SK-N-SH treated with all-trans-retinoic acid at 6 μM for 48 hours (cell line): ENCODE results near the gene ACTN4.

Experiments
- ATAC-seq: fragments of 200-7000 bp; cut with Tn5 transposase; 3 replicates; pipeline ENCODE4 v1.9.1; 2020; ENCODE audit warnings: mild to moderate bottlenecking, moderate library complexity
- BACH2 ChIP-seq: fragments of 250-450 bp; sonication (Bioruptor Pico); IDR thresholded peaks from 2 replicates; pipeline ENCODE4 v1.9.0; 2021; ENCODE audit warnings: mild to moderate bottlenecking, borderline replicate concordance
- CSDC2 ChIP-seq: fragments of 250-450 bp; sonication (Bioruptor Pico); IDR thresholded peaks from 2 replicates; pipeline ENCODE4 v1.5.0; 2020; ENCODE audit warnings: mild to moderate bottlenecking, moderate library complexity
- ESRRG ChIP-seq: fragments of 250-450 bp; sonication (Bioruptor Pico); IDR thresholded peaks from 2 replicates; pipeline ENCODE4 v1.6.1; 2021; ENCODE audit warnings: mild to moderate bottlenecking
- GLIS3 ChIP-seq: fragments of 250-450 bp; sonication (Bioruptor Pico); IDR thresholded peaks from 2 replicates; pipeline ENCODE4 v1.5.0; 2020; ENCODE audit warnings: mild to moderate bottlenecking, moderate library complexity
- ISL1 ChIP-seq: fragments of 250-450 bp; sonication (Bioruptor Pico); IDR thresholded peaks from 2 replicates; pipeline ENCODE4 v2.1.2; 2022; ENCODE audit warnings: mild to moderate bottlenecking, moderate library complexity
- OSR1 ChIP-seq: fragments of 250-450 bp; sonication (Bioruptor Pico); IDR thresholded peaks from 2 replicates; pipeline ENCODE4 v1.8.0; 2022; ENCODE audit warnings: moderate library complexity, mild to moderate bottlenecking, inconsistent platforms
- POU6F1 ChIP-seq: fragments of 250-450 bp; sonication (Bioruptor Pico); IDR thresholded peaks from 2 replicates; pipeline ENCODE4 v1.8.0; 2021; ENCODE audit warnings: low read depth, mild to moderate bottlenecking, moderate library complexity, borderline replicate concordance
- PPARA ChIP-seq: fragments of 250-450 bp; sonication (Bioruptor Pico); IDR thresholded peaks from 2 replicates; pipeline ENCODE4 v1.5.0; 2020; ENCODE audit warnings: mild to moderate bottlenecking, borderline replicate concordance
- RARB ChIP-seq: fragments of 250-450 bp; sonication (Bioruptor Pico); IDR thresholded peaks from 2 replicates; pipeline ENCODE4 v1.8.0; 2021; ENCODE audit warnings: mild to moderate bottlenecking, moderate library complexity
- SNAI2 ChIP-seq: fragments of 250-450 bp; sonication (Bioruptor Pico); IDR thresholded peaks from 2 replicates; pipeline ENCODE4 v1.5.0; 2020; ENCODE audit warnings: mild to moderate bottlenecking, moderate library complexity
- TCF4 ChIP-seq: fragments of 250-450 bp; sonication (Bioruptor Pico); IDR thresholded peaks from 2 replicates; pipeline ENCODE4 v1.8.0; 2021; ENCODE audit warnings: mild to moderate bottlenecking, moderate library complexity, borderline replicate concordance
- TOX ChIP-seq: fragments of 250-450 bp; sonication (Bioruptor Pico); IDR thresholded peaks from 2 replicates; pipeline ENCODE4 v1.8.0; 2021; ENCODE audit warnings: mild to moderate bottlenecking, moderate library complexity, borderline replicate concordance
- TSHZ2 ChIP-seq: fragments of 250-450 bp; sonication (Bioruptor Pico); IDR thresholded peaks from 2 replicates; pipeline ENCODE4 v1.5.0; 2020; ENCODE audit warnings: mild to moderate bottlenecking, moderate library complexity
- ZC3H10 ChIP-seq: fragments of 250-450 bp; sonication (Bioruptor Pico); IDR thresholded peaks from 2 replicates; pipeline ENCODE4 v1.5.1; 2021; ENCODE audit warnings: mild to moderate bottlenecking, moderate library complexity
- ZFP3 ChIP-seq: fragments of 250-450 bp; sonication (Bioruptor Pico); IDR thresholded peaks from 2 replicates; pipeline ENCODE4 v1.5.0; 2020; ENCODE audit warnings: mild to moderate bottlenecking, moderate library complexity
- ZFP30 ChIP-seq: fragments of 450-650 bp; formaldehyde crosslinking; IDR thresholded peaks from 2 replicates; pipeline ENCODE4 v1.5.0; 2022; ENCODE audit warnings: mild to moderate bottlenecking, moderate library complexity
- ZNF565 ChIP-seq: fragments of 450-650 bp; formaldehyde crosslinking; conservative IDR thresholded peaks from 2 replicates; pipeline ENCODE4 v1.5.0; 2020; ENCODE audit warnings: low read depth, mild to moderate bottlenecking, moderate library complexity
- ZNF70 ChIP-seq: fragments of 450-650 bp; formaldehyde crosslinking; IDR thresholded peaks from 2 replicates; pipeline ENCODE4 v1.5.0; 2020; ENCODE audit warnings: mild to moderate bottlenecking, moderate library complexity
- ZNF8 ChIP-seq: fragments of 450-650 bp; formaldehyde crosslinking; IDR thresholded peaks from 2 replicates; pipeline ENCODE4 v1.5.0; 2020; ENCODE audit warnings: mild to moderate bottlenecking, moderate library complexity
- TF ChIP-seq, protein P1 (sequence below): fragments of 250-450 bp; sonication (Bioruptor Pico); IDR thresholded peaks from 2 replicates; pipeline ENCODE4 v1.8.0; 2020; ENCODE audit warnings: mild to moderate bottlenecking, moderate library complexity, borderline replicate concordance
- TF ChIP-seq, protein P2 (sequence below): fragments of 250-450 bp; sonication (Bioruptor Pico); IDR thresholded peaks from 2 replicates; pipeline ENCODE4 v1.5.1; 2020; ENCODE audit warnings: low read depth, mild to moderate bottlenecking, moderate library complexity

The ACTN4 gene

GRCh38 chr19:38731654-38732301, 84.3 kb downstream of the ACTN4 start:
- ATAC-seq, result no peak
- TF ChIP-seq GLIS3 (CRISPR knock-in tag), result no peak
- TF ChIP-seq CSDC2 (CRISPR knock-in tag), result no peak
- no peak for TF ChIP-seq ZC3H10
- no peak for TF ChIP-seq ZNF8
- TF ChIP-seq ESRRG, result no peak
- no peak for TF ChIP-seq PPARA (CRISPR knock-in tag)
- TF ChIP-seq, protein P1, sequence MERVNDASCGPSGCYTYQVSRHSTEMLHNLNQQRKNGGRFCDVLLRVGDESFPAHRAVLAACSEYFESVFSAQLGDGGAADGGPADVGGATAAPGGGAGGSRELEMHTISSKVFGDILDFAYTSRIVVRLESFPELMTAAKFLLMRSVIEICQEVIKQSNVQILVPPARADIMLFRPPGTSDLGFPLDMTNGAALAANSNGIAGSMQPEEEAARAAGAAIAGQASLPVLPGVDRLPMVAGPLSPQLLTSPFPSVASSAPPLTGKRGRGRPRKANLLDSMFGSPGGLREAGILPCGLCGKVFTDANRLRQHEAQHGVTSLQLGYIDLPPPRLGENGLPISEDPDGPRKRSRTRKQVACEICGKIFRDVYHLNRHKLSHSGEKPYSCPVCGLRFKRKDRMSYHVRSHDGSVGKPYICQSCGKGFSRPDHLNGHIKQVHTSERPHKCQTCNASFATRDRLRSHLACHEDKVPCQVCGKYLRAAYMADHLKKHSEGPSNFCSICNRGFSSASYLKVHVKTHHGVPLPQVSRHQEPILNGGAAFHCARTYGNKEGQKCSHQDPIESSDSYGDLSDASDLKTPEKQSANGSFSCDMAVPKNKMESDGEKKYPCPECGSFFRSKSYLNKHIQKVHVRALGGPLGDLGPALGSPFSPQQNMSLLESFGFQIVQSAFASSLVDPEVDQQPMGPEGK (CRISPR knock-in tag), result no peak

DNA sequence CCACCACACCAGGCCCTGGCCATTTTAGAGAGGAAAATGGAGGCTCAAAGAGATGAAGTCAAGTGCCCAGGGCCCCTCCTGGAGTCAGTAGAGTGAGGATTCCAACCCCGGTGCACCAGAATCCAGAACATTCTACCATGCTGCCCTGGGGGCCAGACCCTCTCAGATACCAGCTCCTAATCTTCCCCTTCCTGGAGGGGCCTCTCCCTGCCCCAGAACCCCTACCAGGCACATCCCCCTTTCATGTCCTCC, 85.7 kb downstream of the ACTN4 start:
- TF ChIP-seq RARB (CRISPR knock-in tag) (no peak), ZFP30 (CRISPR knock-in tag) (no peak), ESRRG (no peak), OSR1 (no peak), TOX (CRISPR knock-in tag) (no peak), ISL1 (CRISPR knock-in tag) (no peak)
- no peak for ATAC-seq

DNA sequence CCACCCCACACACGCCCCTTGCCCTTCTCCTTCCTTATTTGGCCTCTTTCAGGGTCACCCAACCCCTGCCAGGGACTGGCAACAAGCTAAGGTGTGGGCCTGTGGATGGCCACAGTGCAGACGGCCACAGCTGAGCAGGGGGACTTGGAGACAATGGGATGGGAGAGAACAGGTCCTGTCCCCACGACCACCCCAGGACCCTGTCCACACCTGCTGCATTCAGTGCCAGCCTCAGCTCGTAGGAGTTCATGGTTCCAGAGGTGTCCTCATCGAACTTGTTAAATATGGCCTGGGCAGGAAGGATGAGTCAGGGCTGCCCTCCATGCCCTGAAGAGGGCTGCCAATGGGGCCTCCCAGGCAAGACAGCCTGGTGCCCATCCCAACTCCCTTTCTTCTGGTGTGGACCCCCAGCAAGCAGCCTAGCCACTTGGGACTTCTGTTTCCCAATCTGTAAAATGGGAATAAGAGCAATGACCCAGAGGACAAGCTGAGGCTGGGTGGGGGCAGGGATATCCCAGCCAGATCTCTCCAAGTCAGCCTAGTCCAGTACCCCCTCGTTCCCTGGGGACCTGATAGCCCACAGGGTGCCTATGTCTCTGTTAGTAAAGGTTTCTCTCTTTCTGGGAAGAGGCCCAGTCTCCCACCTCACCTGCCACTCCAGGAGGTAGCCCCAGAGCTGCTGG, 86.2 kb downstream of the ACTN4 start:
- peak; percentile 6 for ATAC-seq
- TF ChIP-seq TOX (CRISPR knock-in tag), result no peak
- no peak for TF ChIP-seq SNAI2 (CRISPR knock-in tag)
- TF ChIP-seq ISL1 (CRISPR knock-in tag), result no peak
- no peak for TF ChIP-seq ZFP30 (CRISPR knock-in tag)
- TF ChIP-seq GLIS3 (CRISPR knock-in tag), result no peak

- TF ChIP-seq ISL1 (CRISPR knock-in tag) (no peak), SNAI2 (CRISPR knock-in tag) (no peak), ZC3H10 (no peak), POU6F1 (CRISPR knock-in tag) (no peak), ZFP3 (CRISPR knock-in tag) (no peak), ZNF8 (no peak), CSDC2 (CRISPR knock-in tag) (no peak), TSHZ2 (no peak), ZNF565 (CRISPR knock-in tag) (no peak), TCF4 (CRISPR knock-in tag) (no peak), RARB (CRISPR knock-in tag) (no peak), ZNF70 (CRISPR knock-in tag) (no peak), BACH2 (CRISPR knock-in tag) (no peak), PPARA (CRISPR knock-in tag) (no peak)
- TF ChIP-seq, protein P2, sequence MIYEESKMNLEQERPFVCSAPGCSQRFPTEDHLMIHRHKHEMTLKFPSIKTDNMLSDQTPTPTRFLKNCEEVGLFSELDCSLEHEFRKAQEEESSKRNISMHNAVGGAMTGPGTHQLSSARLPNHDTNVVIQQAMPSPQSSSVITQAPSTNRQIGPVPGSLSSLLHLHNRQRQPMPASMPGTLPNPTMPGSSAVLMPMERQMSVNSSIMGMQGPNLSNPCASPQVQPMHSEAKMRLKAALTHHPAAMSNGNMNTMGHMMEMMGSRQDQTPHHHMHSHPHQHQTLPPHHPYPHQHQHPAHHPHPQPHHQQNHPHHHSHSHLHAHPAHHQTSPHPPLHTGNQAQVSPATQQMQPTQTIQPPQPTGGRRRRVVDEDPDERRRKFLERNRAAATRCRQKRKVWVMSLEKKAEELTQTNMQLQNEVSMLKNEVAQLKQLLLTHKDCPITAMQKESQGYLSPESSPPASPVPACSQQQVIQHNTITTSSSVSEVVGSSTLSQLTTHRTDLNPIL (CRISPR knock-in tag), result no peak
- ATAC-seq, result peak; percentile 10
These were observed 86.7 kb downstream of the ACTN4 start for GRCh38 chr19:38734176-38734425.
